Activated CD8-positive, alpha-beta memory T cell treated with anti-CD3 and anti-CD28 coated beads for 1 hour (primary cell): ENCODE results near the gene TMEM91.
"Not testable (repeated sequence)": the region's sequence is repeated elsewhere in the genome, so short reads cannot be mapped to it uniquely, and the experiment has no call there.

Source experiments
- DNase-seq, 2 donors: peaks; one replicate each; pipeline ENCODE4 v3.0.0-alpha.2; 2020; ENCODE audit warnings: low read depth in 1 of 2; ENCODE audit errors: extremely low read depth in 1 of 2

The TMEM91 gene

GRCh38 chr19:41373993-41374392 lies 2.3 kb upstream of the TMEM91 start:
- no peak for DNase-seq

DNA sequence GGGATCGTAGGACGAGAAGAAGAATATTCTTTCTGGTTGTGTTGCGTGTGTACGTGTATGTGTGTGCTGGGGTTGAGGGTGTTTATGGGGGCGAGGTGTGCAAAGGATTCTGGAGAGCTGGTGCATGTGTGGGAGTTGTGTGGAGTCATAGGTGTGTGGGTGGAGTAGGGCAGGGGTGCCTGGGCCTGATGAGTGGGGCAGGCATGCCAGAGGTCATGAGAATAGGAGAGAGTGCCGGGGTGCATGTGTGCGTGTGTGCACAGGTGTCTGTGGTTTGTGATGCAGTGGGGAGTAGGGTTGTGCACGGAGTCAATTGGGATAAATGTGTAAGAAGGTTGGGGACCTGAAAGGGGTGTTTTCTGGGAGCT lies 649 bp downstream of the TMEM91 start:
- no peak for DNase-seq

DNA sequence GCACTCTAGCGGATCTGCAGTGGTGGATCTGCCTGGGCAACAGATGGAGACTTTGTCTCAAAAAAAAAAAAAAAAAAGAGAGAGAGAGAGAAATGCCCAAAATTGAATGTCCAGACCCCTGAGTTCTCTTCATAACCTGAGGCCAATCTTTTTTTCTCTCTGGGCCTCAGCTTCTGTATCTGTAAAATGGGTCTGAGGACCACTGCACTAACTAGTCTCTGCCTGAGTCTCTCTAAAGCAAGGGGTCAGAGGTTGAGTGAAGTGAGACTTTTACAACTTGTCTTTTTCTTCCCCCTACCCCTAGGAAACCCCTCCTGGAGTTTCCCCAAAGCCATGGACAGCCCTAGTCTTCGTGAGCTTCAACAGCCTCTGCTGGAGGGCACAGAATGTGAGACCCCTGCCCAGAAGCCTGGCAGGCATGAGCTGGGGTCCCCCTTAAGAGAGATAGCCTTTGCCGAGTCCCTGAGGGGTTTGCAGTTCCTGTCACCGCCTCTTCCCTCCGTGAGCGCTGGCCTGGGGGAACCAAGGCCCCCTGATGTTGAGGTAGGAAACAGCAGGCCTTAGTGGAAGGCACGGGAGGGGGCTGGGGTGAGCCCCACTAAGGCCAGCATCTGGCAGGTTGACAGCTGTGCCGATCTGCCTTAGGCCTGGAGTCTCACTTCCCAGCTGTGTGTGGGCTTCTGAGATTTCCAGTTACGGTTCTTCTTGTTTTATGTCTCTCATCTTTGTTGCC lies 1.8 kb downstream of the TMEM91 start:
- no peak for DNase-seq

- DNase-seq, result not testable (repeated sequence)
These were observed 5.2 kb downstream of the TMEM91 start for GRCh38 chr19:41381536-41381935.

- DNase-seq, result no peak
These were observed 8.0 kb downstream of the TMEM91 start for GRCh38 chr19:41384351-41384750.

GRCh38 chr19:41386442-41386841 lies 10.1 kb downstream of the TMEM91 start:
- DNase-seq, result no peak

DNA sequence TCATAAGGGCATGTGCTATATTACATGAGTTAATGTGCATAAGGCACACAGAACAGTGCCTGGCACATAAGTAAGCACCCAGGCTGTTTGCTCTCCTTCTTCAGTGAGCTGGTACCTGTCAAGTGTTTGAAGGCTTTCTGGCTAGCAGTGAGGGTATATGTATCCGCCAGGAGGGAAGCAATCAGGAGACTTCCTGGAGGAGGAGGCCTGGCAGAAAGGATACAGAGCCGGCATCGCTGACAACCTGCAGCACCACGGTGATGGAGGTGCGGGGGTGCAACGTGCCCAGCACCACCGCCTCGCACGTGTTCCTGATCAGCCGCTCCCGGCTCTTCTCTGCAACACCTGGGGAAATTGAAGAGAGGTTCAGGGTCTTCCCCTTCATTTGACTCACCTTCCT lies 15.3 kb downstream of the TMEM91 start:
- no peak for DNase-seq

DNA sequence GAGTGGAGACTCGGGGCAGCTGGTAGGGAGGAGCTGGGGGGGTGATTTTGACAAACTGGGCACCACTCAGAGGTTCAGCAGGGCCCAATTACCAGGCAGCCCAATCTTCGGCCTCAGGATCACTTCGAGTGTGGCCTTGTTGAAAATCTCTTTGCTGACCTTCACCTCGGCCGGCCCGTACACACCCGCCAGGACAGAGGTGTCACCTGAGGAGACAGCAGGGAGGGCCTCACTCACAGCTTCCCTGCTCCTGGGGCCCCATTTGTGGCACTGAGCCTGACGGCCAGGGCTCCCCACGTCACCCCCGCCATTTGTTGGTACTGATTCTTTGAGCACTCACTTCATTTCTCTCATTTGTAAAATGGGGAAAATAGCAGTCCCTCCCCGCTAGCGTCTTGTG lies 16.4 kb downstream of the TMEM91 start:
- no peak for DNase-seq

DNA sequence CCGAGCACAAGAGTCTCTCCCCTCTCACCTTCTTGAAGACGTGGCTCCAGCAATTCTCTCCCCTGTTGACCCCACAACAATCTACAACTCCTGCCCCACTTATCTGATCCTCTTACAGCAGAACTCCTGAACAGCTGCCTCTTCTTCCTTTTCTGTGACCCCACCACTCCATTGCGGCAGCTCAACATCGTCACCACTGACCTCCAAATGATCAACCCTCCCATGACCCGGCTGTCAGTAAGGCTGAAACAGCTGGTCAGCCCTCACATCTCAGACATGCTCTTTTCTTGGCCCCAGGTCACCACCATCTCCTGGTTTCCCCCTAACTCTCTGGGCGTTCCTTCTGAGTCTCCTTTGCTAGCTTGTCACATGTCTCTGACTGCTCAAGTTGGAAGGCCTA lies 19.0 kb downstream of the TMEM91 start:
- DNase-seq, result no peak

- DNase-seq, result peak; percentile 98
These were observed 21.0 kb downstream of the TMEM91 start, which contains the start of the genes BCKDHA and EXOSC5 for GRCh38 chr19:41397086-41398049. Gene BCKDHA (plus strand): TSS chr19:41397818. CDS start chr19:41397828, 10 bp downstream. Gene EXOSC5 (minus strand): TSS chr19:41397359. CDS start chr19:41397328, 31 bp downstream.

- DNase-seq, result no peak
These were observed 21.7 kb downstream of the TMEM91 start for GRCh38 chr19:41398050-41398418.

DNA sequence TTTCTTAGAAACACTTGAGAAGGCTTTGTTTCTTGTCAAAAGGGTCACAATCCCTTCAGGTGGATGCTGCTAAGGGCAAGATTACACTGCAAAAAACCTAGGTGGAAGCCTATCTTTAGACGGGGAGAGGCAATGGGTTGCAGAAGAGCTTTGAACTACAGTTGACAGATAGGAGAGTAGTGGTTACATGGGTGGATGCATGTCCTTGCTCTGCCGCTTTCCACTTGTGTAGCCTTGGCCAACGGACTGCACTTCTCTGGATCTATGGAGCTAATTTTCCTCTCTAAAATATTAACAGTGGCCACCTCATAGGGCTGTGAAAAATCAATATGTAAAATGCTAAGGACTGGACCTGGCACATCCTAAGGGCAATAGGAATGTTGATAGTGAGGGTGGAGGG lies 22.3 kb downstream of the TMEM91 start:
- no peak for DNase-seq

GRCh38 chr19:41399091-41399490 lies 22.8 kb downstream of the TMEM91 start:
- DNase-seq, result no peak

- no peak for DNase-seq
These were observed 23.2 kb downstream of the TMEM91 start for GRCh38 chr19:41399525-41399924.

- no peak for DNase-seq
These were observed 25.1 kb downstream of the TMEM91 start for GRCh38 chr19:41401483-41401882.

DNA sequence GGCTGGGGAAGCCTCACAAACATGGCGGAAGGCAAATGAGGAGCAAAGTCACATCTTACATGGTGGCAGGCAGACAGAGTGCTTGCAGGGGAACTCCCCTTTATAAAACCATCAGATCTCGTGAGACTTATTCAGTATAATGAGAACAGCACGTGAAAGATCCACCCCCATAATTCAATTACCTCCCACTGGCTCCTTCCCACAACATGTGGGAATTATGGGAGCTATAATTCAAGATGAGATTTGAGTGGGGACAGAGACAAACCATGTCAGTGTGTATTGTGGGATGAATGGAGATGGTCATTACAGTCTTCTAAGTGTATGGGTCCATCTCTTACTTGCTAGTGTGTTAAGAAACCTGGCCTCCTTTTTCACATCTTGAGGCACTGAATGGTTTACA lies 25.7 kb downstream of the TMEM91 start:
- DNase-seq, result no peak

DNA sequence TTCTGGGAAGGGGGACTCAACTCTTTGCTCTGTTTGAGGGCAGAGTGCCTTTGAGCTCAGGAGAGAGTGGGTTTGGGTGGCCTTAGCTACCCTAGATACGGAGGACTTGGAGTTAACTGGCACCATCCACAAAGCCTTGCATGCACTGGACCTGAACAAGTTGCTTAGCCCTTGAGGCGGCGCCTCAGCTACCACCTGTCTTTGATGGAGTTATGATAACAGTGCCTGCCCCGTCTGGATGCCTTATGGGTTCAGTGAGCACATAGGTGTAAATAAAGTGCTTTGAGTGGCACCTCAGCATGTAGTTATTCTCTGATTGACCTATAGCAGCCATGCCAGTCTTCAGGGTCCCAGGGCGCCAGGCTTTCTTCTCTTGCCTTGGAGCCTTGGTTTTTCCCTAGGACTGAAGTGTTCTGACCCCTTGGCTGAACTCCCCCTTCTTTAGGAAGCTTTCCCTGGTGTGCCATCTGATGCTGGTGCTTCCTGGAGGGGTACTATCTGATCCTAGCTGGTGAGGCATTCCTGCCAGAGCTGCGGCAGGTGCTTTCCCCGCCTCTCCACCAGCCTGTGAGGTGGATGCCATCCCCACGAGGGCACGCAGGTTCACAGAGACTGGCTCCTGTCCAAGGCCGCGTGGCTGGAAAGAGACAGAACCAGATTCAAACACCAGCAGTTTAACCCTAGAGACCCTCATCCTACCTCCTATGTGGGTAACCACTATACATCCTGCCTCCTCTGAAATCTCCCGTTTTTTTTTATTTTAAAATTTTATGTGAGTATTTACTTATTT lies 27.0 kb downstream of the TMEM91 start:
- DNase-seq, result no peak

- no peak for DNase-seq
These were observed 29.4 kb downstream of the TMEM91 start for GRCh38 chr19:41405776-41406175.

DNA sequence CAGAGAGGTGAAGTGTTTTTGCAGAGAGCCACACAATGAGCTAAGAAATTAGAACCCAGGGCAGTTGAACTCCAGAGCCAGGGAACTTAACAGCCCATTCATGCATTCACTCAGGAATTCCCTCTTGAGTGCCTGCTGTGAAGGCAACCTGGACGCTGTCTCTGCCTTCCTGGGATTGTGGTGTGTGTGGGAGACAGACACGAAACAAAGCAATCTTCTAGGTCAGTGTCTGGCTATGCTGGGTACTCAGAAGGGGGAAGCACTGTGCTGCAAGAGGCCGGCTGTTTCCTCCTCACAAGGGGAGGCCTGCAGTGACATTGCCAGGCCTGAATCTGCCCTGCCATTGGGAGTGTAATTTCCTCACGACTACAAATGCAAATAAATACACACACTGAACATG lies 30.9 kb downstream of the TMEM91 start:
- no peak for DNase-seq

DNA sequence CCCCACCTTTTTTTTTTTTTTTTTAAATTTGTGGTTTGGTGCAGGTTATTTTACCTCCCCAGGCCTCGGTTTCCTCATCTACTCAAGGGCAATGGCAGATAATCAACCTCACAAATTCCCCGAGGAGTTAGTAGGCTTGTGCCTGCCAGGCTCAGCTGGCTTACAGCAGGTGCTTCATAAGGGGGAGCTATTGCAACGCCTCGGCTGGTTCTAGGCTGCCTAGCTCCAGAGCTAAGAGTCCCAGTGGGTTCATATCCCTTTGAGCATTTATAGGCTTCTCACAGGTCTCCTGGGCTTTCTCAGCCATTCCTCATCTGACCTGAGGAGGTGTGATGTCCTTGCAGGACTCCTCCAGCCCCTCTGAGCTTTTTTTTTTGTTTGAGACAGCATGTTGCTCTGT lies 31.9 kb downstream of the TMEM91 start:
- no peak for DNase-seq

- not testable (repeated sequence) for DNase-seq
These were observed 32.5 kb downstream of the TMEM91 start for GRCh38 chr19:41408846-41409245.
